Stimulated activated CD4-positive, alpha-beta T cell treated with anti-CD3 and anti-CD28 coated beads, Interleukin-4, amount 100 ng/mL, for 1 hour (primary cell): ENCODE measurements around the gene PTK7.
"Not testable (repeated sequence)": the region's sequence is repeated elsewhere in the genome, so short reads cannot be mapped to it uniquely, and the experiment has no call there.

Experiments used
- DNase-seq: peaks from one replicate; pipeline ENCODE4 v3.0.0-alpha.2; 2020

The PTK7 gene

DNA sequence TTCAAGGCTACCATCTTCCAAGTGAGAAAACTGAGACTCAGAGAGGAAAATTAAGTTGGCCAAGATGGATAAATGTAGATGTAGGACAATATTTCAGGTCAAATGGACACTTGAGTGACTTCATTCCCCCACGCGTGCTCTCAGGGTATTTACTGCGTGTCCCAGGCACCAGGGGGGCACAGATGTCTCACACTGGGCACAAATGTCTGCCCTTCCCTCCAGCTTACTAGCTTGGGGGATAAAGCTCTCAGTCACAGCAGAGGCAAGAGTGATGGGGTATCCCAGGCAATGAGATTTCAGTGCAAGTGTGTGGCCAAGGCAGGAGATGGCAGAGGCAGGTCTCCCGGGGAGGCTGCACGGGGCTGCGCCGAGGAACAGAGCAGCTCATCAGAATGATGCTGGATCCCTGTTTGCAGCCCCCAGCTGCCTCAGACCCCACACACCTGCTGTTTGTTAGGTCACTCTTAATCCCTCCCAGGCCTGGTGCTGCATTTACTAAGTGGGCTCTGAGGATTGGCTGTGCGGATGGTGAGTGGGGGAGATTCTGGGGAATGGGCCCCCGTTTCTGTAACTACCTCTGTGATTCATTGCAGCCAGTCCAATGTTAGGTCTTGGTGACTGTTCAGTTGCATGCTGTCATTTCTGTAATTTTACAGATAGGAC is 44.1 kb downstream of the PTK7 start:
- no peak for DNase-seq

DNA sequence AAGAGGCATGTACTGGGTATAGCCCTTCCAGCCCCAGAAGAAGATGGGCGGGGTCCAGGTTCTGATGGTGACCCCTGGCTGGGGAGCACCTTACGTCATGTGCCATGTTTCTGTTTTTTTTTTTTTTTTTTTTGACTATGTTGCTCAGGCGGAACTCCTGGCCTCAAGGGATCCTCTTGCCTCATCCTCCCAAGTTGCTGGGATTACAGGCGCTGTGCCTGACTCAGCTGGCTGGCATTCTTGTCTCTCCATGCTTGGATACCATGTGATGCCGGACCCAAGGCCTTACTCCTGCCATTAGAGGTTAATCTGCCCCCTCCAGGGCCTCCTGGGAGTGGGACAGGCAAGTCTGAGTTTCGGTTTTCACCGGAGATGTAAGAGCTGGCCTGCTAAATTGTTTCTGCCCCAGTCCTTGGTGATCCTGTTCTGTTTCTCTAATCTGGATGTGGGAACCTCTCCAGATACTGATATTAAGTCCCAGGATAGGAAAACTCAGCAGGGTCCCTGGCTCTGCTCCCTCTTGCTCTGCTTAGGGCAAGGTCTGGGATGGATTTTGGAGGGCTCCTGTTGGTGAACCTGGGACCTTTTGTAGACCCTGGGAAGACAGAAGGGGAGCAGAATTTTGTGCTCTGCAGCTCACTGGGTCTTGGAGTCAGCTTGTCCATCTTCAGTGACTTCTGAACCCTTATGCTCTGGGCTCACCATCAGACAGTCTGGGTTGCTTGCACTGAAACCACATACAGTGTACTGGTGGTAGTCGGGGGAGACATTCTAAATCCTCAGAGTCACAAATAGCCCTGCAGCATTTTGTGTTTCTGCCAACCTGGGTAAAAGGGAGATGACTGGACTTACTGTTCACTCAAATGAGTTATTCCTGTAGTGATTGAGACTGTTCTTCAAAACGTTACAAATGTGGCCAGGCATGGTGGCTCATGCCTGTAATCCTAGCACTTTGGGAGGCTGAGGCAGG is 45.1 kb downstream of the PTK7 start:
- no peak for DNase-seq

DNA sequence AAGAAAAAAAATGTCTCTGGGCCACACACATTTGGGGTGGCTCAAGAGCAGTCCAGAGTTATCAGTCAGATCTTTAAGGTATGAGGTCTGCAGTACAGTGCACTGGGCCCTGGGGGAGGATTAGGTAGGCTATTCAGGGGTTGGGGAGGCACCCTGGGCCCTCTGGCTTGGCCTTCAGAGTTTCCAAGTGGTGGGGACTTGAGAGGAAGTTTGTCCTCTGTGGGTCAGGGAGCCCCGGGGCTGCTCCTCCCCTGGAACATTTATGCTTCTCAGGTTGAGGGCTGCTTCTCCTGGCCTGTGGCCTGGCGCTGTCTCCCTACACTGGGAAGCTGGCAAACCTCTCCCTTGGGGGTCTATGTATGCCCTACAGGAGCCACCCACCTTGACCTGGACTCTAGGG is 46.0 kb downstream of the PTK7 start:
- no peak for DNase-seq

DNA sequence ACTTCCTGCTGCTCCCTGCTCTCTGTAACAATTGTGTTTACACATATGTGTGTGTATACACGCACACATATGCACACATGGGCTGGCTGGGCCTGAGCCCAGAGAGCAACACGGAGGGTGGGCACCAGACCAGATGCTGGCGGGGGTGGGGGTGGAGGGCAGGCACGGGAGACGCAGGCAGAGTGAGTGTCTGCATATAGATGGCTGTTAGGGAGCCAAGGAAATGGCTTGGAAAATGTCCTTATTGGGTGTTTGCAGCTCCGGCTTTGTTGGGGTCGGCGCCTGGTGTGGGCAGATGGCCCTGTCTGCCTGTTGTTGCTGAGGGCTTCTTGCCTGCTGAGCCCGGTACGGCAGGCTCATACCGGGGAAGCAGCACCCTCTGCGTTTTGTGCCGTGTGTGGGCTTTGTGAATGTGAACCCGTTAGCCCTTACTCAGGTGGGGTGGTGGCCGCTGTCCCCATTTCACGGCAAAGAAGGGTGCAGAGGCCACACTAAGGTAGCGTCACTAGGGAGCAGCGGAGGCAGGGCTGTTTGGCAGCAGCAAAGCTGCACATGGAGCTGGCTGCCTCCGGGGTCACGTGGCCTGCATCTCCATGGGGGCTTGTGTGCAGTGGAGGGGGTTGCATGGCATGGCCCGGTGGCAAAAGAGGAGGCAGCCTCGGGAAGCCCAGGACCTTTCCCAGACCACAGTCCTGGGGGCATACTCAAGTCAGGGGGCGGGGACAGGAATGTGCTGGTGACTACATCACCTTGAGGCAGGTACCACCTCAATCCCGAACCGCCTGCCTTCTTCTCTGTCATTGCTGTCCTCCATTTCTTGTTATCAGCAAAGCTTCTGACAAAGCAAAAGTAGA is 47.6 kb downstream of the PTK7 start:
- no peak for DNase-seq

DNA sequence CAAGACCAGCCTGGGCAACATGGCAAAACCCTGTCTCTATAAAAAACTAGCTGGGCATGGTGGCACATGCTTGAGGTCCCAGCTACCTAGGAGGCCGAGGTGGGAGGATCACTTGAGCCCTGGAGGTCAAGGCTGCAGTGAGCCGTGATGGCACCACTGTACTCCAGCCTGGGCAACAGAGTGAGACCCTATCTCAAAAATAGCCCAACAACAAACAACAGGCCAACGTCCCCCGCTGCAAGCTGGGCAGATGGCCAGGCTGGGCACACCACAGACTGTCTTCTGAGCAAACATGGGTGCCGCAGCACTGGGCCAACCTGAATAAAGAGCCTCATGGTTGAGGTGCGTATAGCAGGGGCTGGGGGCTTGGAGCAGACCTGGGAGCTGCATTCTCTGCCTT is 48.4 kb downstream of the PTK7 start:
- no peak for DNase-seq

DNA sequence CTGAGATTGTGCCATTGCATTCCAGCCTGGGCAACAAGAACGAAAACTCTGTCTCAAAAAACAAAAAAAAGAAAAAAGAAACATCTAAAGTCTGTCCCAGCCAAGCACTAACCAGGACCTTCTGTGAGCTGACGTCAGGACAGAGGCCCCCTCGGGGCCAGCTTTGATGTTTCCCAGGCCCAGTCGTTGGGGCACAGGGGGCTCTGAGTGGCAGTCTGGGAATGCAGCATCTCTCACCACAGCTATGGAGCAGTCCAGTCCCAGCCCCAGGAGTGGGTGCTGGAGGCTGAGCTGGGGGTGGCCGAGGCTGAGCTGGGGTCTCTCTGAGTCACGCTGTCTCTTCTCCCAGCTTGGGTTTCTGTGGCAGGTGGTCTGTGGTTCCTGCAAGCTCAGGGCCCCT is 49.0 kb downstream of the PTK7 start:
- DNase-seq: no peak

DNA sequence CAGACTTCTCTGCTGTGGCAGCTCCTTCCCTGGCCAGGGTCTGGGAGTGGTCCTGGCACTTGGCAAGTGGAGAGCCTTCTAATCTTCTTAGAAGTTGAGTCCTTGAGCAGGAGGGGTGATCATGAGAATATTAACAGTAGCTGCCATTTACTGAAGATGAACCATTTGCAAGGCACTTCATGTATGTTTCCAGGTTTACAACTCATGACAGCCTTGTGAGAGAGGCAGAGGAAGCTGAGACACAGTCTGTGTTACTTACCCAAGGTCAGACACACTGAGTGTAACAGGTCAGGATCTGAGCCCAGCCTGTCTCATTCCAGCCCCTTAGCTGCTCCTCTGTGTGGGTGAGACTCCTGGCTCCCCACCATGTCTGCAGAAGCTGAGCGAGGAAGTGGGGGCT is 49.4 kb downstream of the PTK7 start:
- DNase-seq: no peak

DNA sequence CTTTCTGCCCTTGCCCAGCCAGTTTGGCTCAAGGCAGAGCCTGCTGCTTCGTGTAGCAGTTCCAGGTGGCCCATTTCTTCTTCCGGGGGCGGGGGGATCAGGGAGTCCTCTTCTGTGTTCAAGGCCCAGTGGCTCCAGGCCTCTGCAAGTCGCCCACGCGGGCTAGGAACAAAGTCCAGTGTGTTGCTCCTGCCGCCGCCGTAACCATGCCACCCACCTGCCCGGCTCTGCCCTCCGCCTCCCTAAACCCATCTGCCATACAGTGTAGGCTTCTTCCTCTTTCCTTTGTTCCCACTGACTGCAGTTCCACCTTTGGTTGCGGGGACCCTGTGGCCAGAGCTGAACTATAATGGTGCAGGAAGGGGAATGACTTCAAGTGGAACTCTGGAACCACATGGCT is 51.1 kb downstream of the PTK7 start:
- DNase-seq: no peak

DNA sequence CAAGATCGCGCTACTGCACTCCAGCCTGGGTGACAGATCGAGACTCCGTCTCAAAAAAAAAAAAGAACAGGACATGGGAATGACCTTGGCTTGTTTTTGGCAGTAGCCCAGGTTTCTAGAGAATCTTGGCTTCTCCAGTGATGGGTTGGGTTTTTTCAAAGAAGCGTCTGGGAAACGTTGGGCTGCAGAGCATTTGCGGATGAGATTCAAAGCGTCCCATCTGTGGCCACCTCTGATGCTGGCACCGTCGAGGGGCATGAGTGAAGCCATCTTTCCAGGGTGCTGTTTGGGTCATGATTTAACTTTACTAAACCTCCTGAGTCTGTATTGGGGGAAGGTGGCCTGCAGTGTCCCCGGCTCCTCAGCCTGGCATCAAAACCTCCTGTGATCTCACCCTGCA is 51.8 kb downstream of the PTK7 start:
- DNase-seq: no peak

DNA sequence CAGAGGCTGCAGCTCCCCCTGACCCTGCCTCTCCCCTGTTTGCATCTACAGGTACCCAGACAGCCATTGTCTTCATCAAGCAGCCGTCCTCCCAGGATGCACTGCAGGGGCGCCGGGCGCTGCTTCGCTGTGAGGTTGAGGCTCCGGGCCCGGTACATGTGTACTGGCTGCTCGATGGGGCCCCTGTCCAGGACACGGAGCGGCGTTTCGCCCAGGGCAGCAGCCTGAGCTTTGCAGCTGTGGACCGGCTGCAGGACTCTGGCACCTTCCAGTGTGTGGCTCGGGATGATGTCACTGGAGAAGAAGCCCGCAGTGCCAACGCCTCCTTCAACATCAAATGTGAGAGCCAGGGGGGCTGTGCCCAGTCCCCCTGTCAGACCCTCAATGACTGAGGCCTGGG is 52.8 kb downstream of the PTK7 start:
- DNase-seq: no peak

DNA sequence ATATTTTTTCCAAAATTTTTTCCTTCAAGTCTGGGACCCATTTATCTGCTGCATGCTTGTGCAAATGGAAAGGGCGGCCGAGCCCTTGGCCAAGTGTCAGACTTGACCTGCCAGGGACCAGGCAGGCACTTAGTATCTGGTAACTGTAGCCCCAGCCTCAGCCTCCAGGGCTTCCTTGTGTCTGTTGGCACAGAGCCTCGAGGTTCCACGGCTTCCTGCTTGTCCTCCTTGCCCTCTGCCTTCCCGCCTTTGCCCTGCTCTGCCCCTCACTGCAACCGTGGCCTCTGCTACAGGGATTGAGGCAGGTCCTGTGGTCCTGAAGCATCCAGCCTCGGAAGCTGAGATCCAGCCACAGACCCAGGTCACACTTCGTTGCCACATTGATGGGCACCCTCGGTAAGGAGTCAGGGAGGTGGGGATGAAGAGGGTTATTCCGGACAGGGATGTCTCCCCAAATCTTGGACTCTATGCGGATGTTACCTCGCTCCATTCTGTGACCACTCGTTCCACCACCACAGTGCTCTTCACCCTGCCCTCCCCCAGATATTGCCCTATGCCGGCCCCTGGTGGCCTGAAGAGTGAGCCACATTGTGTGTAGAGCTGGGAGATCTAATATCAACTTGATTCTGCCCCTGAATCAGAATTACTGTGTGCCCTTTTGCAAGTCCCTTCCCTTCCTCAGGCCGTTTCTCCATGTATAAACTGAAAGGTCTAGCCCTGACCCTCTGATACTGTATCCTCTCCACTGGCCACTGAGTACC is 53.5 kb downstream of the PTK7 start:
- peak; percentile 15 for DNase-seq

DNA sequence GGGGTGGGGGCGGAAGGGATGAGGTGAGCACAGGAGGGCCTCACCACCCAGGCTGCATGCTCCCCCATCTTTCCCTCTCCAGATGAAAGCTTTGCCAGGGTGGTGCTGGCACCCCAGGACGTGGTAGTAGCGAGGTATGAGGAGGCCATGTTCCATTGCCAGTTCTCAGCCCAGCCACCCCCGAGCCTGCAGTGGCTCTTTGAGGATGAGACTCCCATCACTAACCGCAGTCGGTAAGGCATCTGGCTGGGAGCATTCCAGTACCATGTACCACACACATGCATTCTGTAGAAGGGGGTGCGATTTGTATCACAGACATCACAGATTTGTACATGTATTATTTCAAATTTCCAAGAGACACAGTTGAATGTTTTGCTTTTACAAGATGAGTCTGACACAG is 54.3 kb downstream of the PTK7 start:
- DNase-seq: no peak

DNA sequence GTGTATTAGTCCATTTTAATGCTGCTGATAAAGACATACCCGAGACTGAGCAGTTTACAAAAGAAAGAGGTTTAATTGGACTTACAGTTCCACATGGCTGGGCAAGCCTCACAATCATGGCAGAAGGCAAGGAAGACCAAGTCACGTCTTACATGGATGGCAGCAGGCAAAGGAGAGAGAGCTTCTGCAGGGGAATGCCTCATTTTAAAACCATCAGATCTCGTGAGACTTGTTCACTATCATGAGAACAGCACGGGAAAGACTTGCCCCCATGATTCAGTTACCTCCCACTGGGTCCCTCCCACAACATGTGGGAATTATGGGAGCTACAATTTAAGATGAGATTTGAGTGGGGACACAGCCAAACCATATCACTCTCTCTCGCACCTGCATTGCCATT is 55.3 kb downstream of the PTK7 start:
- DNase-seq: not testable (repeated sequence)

DNA sequence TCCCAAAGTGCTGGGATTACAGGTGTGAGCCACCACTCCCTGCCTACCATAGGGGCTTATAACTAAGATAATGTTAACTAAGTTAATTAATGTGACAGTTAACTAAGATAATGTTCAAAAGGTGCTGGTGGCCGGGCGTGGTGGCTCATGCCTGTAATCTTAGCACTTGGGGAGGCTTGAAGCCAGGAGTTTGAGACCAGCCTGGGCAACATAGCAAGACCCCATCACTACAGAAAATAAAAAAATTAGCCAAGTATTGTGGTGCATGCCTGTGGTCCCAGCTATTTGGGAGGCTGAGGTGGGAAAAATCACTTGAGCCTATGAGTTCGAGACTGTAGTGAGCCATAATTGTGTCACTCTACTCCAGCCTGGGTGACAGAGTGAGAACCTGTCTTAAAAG is 62.2 kb downstream of the PTK7 start:
- no peak for DNase-seq

DNA sequence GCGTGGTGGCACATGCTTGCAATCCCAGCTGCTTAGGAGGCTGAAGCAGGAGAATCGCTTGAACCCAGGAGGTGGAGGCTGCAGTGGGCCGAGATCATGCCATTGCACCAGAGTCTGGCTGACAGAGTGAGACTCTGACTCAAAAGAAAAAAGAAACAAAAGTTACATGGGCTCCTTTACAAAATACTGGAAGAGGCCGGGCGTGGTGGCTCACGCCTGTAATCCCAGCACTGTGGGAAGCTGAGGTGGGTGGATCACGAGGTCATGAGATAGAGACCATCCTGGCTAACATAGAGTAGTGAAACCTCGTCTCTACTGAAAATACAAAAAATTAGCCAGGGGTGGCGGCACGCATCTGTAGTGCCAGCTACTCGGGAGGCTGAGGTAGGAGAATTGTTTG is 63.9 kb downstream of the PTK7 start:
- not testable (repeated sequence) for DNase-seq

DNA sequence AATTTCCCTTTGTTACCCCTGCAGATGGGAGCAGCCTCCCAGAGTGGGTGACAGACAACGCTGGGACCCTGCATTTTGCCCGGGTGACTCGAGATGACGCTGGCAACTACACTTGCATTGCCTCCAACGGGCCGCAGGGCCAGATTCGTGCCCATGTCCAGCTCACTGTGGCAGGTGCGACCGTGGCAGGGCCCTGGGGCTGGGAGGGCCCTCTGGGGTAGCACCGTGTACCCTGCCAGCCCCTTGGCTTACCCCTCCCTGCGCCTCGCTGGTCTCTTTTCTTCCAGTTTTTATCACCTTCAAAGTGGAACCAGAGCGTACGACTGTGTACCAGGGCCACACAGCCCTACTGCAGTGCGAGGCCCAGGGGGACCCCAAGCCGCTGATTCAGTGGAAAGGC is 65.5 kb downstream of the PTK7 start:
- no peak for DNase-seq

DNA sequence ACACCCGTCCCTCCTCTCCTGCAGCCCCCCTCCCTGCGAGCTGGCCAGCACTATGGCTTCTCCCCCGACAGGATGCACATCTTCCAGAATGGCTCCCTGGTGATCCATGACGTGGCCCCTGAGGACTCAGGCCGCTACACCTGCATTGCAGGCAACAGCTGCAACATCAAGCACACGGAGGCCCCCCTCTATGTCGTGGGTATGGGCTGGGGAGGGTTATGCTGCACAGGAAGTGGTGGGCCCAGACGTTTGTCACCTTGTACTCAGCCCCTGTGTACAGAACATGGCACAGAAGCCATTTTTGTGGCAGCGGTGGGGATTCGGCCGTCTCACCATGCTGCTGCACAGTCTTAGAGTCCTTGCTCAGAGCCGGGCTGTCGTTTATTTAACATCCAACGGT is 66.0 kb downstream of the PTK7 start:
- DNase-seq: no peak

DNA sequence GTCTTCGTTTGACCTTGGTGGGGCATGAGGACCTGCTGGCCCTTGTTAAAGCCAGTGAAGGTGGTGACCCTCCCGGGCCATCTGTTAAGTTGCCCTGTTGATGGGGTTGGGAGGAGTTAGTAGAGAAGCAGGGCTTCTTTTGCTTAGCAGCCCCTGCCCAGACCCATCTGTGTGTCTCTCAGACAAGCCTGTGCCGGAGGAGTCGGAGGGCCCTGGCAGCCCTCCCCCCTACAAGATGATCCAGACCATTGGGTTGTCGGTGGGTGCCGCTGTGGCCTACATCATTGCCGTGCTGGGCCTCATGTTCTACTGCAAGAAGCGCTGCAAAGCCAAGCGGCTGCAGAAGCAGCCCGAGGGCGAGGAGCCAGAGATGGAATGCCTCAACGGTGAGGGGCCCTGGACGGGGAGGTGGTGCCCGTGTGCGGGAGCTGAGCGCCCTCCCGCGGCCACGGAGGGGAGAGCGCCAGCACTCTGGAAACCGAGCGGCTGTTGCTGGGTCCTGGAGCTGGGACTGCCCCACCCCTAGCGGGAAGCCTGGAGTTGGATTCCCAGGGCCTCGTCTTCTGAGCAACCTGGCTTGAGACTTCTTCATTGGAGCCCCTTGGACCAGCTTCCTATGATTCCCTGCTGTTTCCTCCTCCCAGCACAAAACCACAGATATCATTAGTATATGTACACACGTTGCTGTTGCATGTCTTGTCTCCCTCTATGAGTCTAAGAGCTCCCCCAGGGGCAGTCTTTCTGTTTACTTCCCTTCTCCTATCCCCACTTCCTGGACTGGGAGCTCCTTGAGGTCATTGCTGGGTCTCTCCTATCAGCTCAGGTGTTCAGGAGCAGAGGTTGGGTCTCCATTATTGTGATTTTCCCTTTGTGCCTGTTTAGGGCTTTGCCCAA is 67.4 kb downstream of the PTK7 start:
- peak; percentile 74 for DNase-seq

DNA sequence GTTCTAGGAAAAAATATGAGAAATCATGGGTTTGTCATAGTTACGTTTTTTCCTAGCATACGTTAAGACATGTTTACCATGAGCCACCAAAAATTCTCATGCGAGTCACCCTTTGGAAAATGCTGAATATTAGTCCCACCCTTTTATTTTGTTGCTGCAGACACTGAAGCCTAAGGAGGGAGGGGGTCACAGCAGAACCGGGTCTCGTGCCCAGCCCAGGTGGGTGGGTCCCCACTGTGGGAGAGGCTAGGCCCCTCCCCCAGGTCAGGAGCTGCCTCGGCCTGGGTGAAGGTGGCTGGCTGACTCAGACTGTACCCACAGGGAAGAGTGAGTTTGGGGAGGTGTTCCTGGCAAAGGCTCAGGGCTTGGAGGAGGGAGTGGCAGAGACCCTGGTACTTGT is 68.8 kb downstream of the PTK7 start:
- DNase-seq: no peak

DNA sequence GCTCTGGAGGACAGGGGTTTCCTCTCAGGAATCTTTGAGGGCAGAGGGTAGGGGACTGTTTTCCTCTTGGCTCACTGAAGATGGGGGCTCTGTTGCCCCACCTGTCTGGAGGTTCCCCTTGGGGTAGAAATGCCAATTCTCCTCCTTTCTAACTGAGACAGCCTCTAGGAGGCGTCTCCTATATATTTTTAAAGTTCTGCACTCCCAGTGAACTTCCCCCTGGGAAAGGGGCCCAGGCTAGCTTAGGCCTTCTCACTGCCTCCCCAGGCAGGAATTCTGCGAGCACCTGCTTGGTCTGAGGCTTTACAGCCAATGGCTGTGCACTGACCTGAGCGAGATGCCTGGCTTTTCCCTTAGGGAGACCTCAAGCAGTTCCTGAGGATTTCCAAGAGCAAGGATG is 70.1 kb downstream of the PTK7 start:
- no peak for DNase-seq
